ENCODE results near the gene ASTN1.

The ASTN1 gene

GRCh38 chr1:177164380-177165068 lies at the start of gene ASTN1:
ASTN1 (minus strand) TSS chr1:177164712; CDS start chr1:177164676, 36 bp downstream.
- DNase-seq (ENCODE audit: extremely low read depth, insufficient read length), result no peak

GRCh38 chr1:177211231-177211630 lies 46.7 kb upstream of the ASTN1 start:
- no peak for TF ChIP-seq CTCF (IDR thresholded peaks at IDR 0.05; ENCODE audit: insufficient read depth, low read length, poor library complexity, severe bottlenecking)
- no peak overlapping the region for H3K4me3 ChIP-seq (replicated peaks; ENCODE audit: low read depth, low read length)
- H3K27me3 ChIP-seq (replicated peaks; ENCODE audit: control insufficient read depth, insufficient read depth, low read length), result 0 out of 2 replicates have a peak, but pooled peaks cover 1% of the 10 kb centered on the region
- H3K36me3 ChIP-seq (ENCODE audit: control insufficient read depth, insufficient read depth, low read length), result no peaks in the 10 kb centered on the region
- no peak for DNase-seq (ENCODE audit: extremely low read depth, insufficient read length)

More at GRCh38 chr1:177164380-177165068, at the start of gene ASTN1:
- no peak for TF ChIP-seq CTCF (IDR thresholded peaks at IDR 0.05; ENCODE audit: insufficient read depth, low read length, poor library complexity, severe bottlenecking)
- H3K36me3 ChIP-seq (ENCODE audit: control insufficient read depth, insufficient read depth, low read length), result no peaks in the 10 kb centered on the region
- peaks cover 1% of the 10 kb centered on the region; the same call in 1 of the 2 replicates for H3K27me3 ChIP-seq (replicated peaks; ENCODE audit: control insufficient read depth, insufficient read depth, low read length)
- no peak within 1 kb of the TSS for H3K4me3 ChIP-seq (replicated peaks; ENCODE audit: low read depth, low read length)

GRCh38 chr1:177210071-177210470 lies 45.6 kb upstream of the ASTN1 start:
- H3K4me3 ChIP-seq (replicated peaks; ENCODE audit: low read depth, low read length), result no peak overlapping the region
- H3K36me3 ChIP-seq (ENCODE audit: control insufficient read depth, insufficient read depth, low read length), result no peaks in the 10 kb centered on the region
- no peak for TF ChIP-seq CTCF (IDR thresholded peaks at IDR 0.05; ENCODE audit: insufficient read depth, low read length, poor library complexity, severe bottlenecking)
- DNase-seq (ENCODE audit: extremely low read depth, insufficient read length), result no peak
- H3K27me3 ChIP-seq (replicated peaks; ENCODE audit: control insufficient read depth, insufficient read depth, low read length), result peaks cover 1% of the 10 kb centered on the region; the same call in 1 of the 2 replicates

GRCh38 chr1:177209357-177209756 lies 44.8 kb upstream of the ASTN1 start:
- DNase-seq (ENCODE audit: extremely low read depth, insufficient read length), result no peak

GRCh38 chr1:177208920-177209319 lies 44.4 kb upstream of the ASTN1 start:
- DNase-seq (ENCODE audit: extremely low read depth, insufficient read length), result no peak
- H3K27me3 ChIP-seq (replicated peaks; ENCODE audit: control insufficient read depth, insufficient read depth, low read length), result peaks cover 1% of the 10 kb centered on the region; the same call in 1 of the 2 replicates
- no peak for TF ChIP-seq CTCF (IDR thresholded peaks at IDR 0.05; ENCODE audit: insufficient read depth, low read length, poor library complexity, severe bottlenecking)
- no peak overlapping the region for H3K4me3 ChIP-seq (replicated peaks; ENCODE audit: low read depth, low read length)
- H3K36me3 ChIP-seq (ENCODE audit: control insufficient read depth, insufficient read depth, low read length), result no peaks in the 10 kb centered on the region

More at GRCh38 chr1:177209357-177209756, 44.8 kb upstream of the ASTN1 start:
- no peak for TF ChIP-seq CTCF (IDR thresholded peaks at IDR 0.05; ENCODE audit: insufficient read depth, low read length, poor library complexity, severe bottlenecking)
- Histone ChIP-seq H3K27me3 (replicated peaks; ENCODE audit: control insufficient read depth, insufficient read depth, low read length) (peaks cover 1% of the 10 kb centered on the region; the same call in 1 of the 2 replicates), H3K4me3 (replicated peaks; ENCODE audit: low read depth, low read length) (no peak overlapping the region), H3K36me3 (ENCODE audit: control insufficient read depth, insufficient read depth, low read length) (no peaks in the 10 kb centered on the region)

All from GM06990 (cell line).